SIG-M5 treated with dmso at 0.1 percent for 504 hours (cell line): ENCODE results near the gene ERCC6L2.

Experiments used
- DNase-seq: peaks from one replicate; lab custom pipeline; 2025; ENCODE audit not compliant: unreplicated experiment; lab: John Stamatoyannopoulos, UW

ERCC6L2 gene

DNA sequence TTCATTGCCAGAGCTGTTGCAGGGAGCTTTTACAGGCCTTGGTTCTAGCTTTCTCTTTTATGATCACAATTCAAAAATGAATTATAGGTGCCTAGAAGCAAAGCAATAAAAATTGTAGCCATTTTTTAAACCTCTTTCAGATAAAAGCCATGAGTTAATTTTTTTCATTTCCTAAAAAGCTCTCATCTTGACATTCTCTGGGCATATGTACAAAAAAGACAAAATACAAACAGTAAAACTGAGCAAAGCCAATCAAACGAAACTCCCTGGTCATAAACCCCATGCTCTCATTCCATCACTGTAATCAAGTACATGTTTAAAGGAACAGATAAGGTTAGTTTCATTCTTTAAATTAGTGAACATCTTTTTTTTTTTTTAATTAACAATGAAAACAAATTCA is 101.9 kb downstream of the ERCC6L2 start:
- no peak for DNase-seq

DNA sequence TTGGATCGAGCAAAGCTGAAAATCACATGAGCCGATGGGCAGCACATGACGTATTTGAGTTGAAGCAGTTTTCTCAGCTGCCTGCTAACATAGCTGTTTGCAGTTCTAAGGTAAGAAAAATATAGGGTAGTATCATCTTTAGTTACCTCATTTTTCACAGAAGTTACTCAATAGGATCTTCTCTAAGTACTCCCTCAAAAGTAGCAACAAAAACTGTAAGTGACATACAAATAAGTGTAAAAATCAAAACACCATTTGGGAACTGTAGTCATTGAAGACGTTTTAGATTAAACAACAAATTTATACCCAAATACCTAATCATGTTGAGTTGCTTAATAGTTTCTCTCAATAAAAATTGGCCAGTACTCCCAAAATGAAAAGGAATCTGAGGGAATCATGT is 102.6 kb downstream of the ERCC6L2 start:
- DNase-seq = no peak

DNA sequence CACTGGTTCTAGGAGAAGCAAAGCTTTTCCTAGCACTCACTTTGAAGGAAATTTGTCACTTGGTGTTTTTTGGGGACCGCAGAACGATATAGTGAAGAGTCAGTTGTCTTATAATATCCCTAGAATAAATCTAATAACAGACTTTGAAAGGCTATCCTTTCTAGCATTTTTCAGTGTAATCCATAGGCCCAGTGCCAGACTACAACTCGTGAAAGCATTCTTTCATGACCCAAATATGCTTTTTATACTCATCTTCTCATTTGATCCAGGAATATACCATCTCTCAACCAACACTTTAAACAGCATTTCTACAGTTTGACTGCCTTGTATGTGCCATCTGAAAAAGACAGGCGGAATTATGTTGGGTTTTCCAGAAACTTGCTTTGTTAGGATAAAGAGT is 104.0 kb downstream of the ERCC6L2 start:
- DNase-seq = no peak

DNA sequence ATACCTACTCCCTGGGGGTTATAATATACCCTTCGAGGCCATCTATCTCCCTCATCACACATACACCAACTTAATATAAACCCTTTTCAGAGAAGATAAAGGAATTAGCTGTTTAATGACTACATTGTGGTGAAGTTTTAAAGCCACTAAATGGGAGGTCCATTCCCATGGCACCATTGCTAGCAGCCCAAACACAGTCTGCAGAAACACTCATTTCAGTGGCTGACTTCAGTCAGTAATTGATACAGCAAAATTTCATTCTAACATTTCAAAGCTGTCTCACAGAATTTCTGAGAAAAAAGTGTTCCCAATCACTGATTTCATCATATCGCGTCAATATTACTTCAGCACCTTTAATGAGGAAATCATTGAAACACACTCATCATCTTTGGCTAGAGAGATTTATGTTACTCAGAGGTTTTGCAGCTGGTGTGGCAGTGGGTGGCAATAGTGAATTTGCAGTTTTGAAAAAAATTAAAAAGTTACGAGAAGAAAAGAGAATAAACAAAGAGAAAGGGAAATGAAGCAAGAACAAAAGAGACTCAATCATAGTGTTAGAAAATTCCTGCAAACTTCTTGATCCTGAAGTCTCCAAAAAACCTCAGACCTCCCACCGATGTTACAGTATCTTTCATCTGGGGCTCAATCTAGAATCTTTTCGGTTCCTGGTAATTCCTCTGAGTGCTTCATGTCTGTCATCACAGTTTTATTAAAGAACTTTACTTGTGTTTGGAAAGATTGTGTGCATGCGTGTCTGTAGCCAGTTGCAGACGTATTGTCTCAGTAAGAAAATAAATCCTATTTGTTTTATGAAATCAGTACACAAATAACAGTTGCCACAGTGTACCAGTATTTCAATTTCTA is 105.0 kb downstream of the ERCC6L2 start:
- DNase-seq = peak; percentile 7

DNA sequence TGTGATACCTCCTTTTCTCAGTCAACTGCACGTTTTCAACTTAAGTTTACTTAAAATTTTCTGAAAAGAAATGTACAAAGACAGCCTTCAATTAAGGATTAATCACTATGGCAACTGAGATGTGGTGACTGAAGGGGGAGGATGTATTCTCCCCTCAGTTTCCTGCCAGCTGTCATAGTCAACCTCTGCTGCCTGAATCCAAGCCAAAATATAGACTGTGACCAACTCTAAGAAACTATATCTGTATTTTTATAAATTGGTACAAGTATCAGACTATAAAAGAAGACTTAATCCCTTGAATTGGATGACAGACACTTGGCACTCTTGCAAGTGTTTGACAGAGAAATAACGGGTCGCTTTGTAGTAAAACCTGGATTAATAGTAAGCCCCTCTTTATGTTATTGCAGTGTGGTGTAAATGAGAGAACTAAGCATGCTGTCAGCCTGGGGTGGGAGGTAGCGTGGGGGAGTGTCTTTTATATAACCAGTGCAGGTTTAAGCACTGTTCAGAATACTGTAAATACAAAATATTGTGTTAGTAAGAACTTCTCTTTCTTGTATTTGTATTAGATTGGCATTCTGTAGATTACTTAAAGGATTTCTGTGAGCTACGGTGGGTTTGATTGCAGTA is 106.4 kb downstream of the ERCC6L2 start:
- no peak for DNase-seq

DNA sequence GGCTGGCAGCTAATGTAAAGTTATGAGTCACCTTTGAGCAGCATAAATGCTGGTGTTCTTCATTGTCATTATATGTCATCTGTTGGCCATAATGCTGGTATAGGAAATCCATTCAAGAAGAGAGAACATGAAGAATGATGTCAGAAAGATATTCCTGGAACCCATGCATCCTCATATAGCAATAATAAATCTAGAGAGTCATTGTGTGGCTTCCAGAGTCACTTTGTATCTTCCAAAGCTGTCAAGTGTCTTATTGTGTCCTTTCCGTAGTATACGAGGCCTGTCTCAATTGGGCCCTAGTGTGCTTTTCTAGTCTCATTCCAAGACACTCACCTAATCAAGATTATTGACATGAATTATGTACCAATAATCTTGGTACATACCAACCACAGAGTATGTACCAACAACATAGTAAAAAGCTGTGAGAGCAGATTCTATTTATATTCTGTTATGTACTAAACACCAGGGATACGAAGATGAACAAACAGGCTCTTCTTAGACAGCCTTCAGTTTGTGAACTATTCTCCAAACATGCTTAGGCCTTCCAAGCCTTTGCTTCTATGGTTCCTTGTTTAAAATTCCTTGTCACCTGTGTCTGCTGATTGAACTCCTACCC is 110.1 kb downstream of the ERCC6L2 start:
- no peak for DNase-seq

DNA sequence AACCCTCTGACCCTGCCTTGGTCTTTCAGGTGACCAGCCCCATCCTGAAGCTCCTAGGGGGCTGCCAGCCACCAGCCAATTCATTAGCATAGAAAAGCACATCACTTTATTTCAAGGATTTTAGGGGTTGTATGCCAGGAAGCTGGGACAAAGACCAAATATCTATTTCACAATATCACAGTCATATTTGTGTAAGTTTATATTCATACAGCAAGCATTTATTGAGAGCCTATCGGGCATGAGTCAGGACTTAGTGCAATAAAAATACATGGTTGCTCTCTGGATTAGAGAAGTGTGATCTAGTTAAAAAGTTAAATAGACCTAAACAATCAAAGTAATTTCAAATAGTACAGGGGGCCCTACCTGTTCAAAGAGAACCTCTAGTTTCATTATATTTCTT is 113.8 kb downstream of the ERCC6L2 start:
- DNase-seq = no peak

DNA sequence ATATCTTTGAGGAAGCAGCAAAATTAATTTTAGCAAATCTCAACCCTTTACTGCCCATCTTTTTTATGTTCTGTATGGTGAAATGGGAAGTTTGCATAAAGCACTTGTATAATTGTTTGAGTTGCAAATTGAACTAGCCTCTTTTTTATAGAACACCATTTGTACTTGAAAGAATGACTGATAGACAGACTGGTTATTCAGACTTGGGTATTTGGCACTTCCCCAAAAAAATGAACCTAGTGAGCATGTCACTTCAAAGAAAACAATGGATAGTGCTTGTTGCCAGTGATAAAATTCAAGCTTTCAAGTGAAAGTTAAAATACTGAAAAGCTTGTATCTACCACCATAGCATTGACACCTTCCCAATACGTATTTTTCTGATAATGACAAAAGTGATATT is 115.8 kb downstream of the ERCC6L2 start:
- DNase-seq = no peak

DNA sequence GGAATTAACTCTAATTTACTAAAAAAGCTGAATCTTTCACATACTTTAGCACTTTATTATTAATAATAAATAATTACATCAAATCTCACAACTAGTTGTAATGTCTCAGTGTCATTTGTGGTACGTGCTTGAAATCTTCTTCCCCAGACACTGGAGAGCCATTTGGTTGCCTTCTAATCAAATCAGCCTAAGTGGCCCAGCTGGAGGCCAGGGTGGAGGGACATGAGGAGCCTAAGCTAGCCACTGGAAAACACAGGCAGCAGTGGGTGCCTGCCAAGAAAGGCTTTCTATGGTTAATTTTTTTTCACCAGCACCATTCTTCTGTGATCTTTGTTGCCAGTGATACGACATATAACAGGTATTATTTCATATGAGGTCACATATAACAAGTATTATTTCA is 117.0 kb downstream of the ERCC6L2 start:
- no peak for DNase-seq

DNA sequence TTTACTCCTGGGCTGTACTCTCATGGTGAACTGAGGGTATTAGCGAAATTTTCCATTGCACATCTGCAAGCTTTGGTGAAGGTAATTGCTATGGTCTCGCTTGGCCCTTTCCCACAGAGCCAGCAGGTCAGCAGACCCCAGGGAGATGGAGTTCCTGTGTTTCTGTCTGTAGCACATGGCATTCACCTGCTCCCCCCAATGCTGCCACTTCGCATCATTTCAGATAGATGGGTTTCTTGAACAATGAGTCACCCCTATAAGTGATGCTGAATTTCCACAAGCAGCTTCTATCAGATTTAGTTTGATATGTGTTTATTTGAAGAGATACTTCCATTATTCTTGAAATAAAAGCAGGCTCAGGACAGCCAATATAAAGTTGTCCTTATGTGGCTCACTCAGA is 117.8 kb downstream of the ERCC6L2 start:
- no peak for DNase-seq

DNA sequence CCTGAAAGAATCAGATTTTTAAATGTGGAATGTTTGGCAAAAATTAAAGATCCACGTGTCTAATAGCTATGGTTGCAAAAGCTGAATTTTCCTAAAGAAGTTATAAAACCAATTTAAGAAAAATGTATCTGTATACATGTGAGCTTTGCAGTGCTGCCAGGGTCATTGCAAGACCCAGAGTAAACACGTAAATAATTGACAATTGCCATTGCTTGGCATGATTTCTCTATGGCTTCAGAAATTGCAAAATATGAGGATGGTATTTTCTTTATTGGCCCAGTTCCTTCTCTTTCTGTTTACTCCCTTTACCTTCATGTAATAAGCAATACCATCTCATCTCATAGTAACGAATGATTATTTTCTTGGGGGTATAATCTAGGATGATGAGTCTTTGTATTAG is 123.9 kb downstream of the ERCC6L2 start:
- DNase-seq = no peak

DNA sequence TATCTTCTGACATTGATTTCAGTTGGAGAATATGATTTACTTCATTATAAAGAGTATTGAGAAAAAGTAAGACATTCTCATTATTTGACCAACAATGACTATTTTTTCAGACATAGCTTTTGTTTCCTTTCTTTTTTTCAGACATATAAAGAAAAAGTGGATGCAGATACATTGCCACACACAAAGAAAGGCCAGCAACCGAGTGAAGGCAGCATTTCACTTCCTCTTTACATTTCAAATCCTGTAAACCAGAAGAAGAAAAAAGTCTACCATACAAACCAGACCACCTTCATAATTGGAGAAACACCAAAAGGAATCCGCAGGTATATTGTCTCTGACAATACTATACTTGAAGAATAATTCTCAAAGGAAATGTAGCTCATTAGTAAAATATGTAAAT is 128.9 kb downstream of the ERCC6L2 start:
- peak; percentile 46 for DNase-seq

DNA sequence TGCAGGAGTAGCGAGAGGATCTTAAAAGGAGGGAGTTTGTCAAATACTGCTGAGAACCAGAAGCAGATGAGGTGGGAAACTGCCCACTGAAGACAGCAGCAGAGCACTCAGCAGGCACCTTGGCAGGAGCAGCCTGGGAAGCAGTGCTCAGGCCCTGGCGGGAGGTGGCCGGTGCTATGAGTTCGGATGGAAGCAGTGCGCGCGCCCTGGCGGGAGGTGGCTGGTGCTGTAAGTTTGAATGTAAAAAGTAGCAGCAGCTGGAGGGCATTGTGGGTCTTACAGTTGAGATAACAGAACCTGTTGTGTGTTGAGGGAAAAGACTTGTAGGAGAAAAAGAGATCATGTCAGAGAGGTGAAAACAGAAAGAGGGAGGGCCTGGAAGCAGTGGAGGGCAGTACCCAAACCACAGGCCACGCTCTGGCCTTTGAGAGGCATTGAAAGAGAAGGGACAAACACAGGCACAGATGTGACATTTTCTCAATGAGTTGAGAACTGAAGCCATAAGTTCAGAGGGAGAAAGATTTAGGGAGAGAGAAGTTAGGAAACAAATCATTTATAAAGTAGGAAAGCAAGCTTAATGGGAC is 130.9 kb downstream of the ERCC6L2 start:
- no peak for DNase-seq

DNA sequence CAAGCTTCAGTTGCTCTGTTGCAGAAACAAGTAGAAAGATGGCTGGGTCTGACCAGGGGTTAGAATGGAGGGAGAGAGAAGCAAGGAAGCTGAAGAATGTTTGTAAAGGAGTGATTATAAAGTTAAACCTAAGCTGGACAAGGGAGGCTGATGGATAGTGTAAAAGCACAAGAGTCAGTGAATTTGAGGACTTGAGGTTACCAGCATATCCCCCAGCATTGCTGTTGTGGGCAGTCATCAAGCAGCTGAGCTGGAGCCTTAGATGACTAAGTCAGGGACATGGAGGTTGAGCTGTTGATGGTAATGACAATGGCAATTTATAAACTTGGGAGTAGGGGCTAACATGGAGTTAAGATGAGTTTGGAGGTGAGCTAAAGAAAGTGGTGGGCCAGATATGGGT is 131.5 kb downstream of the ERCC6L2 start:
- no peak for DNase-seq

DNA sequence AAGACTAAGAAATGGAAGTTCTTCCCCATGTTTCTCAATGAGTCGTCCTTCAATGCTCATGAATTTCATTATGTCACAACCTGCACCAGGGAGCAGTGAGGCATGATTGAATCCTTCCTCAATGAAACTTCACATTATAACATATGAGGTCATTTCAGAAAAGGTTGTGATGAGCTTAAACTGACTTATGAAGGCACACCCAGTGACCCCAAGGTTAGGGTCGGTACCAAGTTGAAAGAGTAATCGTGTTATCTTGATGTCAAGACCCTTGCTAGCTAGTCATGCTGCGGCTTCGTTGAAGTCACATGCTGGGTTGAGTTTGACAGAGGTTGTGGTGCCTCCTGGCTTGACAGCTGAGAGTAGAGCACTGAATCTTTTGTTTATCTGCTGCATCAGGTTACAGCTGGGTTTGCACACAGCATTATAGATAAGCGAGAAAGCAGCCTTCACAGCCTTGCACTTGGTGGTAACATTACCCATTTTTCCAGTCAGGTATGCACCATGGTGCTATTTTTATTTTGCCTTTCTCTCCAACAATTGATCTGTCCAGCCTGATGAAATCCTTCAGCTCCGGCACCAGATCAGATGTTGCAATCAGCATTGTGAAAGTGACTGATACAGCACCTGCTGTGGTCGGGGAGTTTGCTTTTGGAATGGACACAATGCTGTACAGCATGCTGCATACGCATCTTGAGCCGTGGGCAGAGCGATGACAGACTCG is 133.2 kb downstream of the ERCC6L2 start:
- DNase-seq = no peak

DNA sequence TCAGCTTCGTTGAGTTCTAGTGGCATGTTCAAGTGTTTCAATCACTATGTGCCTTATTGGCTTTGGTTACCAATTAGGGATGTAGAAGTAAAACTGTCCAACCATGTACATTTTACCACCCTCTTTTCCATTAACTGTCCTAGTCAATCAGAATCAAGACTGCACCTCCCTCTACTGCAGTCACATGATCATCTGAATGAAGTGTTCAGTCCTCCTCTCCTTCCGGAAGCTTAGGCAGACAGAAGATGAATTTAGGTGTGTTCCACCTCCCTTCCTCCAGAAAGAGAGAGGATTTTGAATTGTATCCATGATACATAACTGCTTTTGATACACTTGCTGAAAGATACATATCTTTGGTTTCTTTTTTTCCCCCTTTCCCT is 133.7 kb downstream of the ERCC6L2 start:
- DNase-seq = no peak

DNA sequence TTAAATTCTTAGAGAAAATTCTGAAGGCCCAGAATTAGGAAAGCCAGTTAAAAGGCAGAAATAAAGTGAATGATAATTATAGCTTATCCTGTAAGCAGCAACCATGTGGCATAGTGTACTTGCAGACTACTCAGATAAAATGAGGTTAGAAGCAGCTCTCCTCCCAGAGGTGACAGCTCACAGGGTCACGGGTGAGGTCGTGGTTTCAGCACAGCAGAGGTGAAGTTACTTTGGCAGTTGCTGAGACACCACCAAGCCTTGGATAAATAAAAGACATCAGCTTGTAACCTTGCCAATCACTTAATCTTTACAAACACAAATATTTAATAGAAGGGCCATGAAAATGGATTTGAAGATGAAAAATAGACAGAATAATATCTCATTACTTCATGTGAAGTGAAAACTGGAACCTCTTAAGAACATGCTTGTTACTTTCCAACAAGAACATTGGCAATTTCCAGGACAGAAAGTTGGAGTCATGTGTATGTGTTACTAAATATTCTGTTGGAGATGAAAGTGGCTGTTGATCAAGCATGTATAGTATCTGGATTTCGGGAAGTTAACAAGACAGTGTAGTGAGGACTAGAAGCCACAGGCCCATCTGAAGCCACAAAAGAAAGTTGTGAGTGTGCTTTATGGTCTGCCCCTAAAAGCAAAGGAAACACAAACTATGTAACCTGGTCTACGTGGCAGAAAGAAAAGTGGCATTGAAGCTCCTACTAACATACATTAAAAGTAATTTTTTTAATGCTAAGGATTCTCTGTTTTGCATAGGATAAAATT is 134.4 kb downstream of the ERCC6L2 start:
- DNase-seq = no peak

DNA sequence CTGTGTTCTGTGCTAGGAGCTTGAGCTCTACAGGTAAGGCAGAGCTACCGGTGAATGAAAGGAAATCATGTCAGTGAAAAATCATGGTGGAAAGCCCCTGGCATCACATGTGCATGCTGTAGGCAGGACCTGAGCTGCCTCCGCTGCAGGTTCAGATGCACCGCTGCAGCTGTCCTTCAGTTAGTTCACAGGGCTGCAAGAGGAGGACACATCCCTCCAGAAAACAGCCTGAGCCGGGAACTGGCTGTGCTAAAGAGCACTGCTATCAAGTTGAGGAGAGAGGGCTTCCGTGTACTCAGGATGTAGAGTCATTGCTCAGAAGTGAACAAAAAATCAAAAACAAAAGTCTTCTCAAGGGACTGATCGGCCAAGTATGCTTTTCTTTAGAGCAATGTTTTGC is 138.6 kb downstream of the ERCC6L2 start:
- DNase-seq = no peak

DNA sequence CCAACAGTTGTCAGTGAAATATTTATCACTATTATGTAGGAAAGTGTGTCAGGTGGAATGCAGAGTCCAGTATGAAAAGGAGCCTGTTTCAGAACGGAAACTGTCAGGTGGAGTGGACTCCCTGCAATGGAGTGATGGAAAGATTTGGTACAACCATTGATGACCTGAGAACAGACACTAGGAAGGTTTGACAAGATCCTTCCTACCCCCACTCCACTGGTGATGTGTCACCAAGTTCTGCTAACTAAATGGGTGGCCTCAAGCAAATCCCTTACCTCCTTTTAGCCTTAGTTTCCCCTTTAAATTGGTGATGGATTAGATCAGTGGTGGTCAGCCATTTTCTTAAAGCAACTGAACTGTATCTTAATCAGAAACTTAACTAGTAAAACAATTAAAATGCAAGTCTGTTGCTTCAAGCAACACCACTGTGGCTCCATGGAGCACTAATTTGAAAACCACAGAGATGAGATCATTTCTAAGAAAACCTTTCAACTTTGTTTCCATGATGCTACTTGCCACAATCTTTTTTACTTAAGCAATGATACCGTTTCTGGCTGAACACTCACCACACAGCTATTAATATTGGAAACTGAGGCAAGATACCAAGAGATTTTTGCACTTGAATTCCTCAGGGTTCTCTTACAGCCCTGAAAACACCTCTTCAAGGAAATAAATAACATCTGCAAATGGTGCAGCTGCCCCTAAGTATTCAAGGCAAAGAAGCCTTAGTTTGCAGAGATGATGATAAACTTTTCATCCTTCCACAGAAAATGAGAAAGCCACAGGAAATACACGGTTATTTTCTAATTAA is 140.6 kb downstream of the ERCC6L2 start:
- DNase-seq = no peak
